Cardiac fibroblast (primary cell): ENCODE data around the gene NUMB.

Source experiments
- DNase-seq, 2 donors: peaks; one replicate each; pipeline versions ENCODE4 v3.0.0 to v3.0.0-alpha.2; 2010; ENCODE audit warnings: low read depth in 2 of 2
- H3K4me3 ChIP-seq, 2 donors: replicated peaks in 1 of 2; 1 replicate in 1 of 2; 2 replicates in 1 of 2; pipeline ENCODE4 v1.5.1; 2011; ENCODE audit warnings: low read depth in 2 of 2, low read length in 2 of 2, mild to moderate bottlenecking in 2 of 2, moderate library complexity in 1 of 2
- TF ChIP-seq, protein P1 (sequence below): IDR thresholded peaks from one replicate; pipeline ENCODE4 v1.5.1; 2011; ENCODE audit warnings: low read depth, mild to moderate bottlenecking, low read length, inconsistent platforms

The NUMB gene

DNA sequence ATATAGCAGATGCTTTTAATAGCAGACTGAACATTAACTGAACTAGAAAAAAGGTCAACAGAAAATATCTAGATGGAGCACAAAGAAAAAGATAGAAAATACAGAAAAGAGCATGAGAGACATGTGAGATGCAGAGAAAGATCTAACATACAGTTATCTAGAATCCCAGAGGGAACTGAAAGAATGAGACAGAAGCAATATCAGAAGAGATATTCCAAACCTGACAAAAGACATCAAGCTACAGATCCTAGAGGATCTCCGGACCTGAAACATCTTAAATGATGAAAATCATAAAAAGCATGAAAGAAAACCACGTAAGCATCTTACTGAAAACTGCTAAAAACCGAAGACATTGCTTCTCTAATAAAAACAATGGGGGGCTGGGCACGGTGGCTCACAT, 75.0 kb downstream of the NUMB start:
- no peak overlapping the region for H3K4me3 ChIP-seq
- no peak for DNase-seq
- TF ChIP-seq, protein P1, sequence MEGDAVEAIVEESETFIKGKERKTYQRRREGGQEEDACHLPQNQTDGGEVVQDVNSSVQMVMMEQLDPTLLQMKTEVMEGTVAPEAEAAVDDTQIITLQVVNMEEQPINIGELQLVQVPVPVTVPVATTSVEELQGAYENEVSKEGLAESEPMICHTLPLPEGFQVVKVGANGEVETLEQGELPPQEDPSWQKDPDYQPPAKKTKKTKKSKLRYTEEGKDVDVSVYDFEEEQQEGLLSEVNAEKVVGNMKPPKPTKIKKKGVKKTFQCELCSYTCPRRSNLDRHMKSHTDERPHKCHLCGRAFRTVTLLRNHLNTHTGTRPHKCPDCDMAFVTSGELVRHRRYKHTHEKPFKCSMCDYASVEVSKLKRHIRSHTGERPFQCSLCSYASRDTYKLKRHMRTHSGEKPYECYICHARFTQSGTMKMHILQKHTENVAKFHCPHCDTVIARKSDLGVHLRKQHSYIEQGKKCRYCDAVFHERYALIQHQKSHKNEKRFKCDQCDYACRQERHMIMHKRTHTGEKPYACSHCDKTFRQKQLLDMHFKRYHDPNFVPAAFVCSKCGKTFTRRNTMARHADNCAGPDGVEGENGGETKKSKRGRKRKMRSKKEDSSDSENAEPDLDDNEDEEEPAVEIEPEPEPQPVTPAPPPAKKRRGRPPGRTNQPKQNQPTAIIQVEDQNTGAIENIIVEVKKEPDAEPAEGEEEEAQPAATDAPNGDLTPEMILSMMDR, result no peak

DNA sequence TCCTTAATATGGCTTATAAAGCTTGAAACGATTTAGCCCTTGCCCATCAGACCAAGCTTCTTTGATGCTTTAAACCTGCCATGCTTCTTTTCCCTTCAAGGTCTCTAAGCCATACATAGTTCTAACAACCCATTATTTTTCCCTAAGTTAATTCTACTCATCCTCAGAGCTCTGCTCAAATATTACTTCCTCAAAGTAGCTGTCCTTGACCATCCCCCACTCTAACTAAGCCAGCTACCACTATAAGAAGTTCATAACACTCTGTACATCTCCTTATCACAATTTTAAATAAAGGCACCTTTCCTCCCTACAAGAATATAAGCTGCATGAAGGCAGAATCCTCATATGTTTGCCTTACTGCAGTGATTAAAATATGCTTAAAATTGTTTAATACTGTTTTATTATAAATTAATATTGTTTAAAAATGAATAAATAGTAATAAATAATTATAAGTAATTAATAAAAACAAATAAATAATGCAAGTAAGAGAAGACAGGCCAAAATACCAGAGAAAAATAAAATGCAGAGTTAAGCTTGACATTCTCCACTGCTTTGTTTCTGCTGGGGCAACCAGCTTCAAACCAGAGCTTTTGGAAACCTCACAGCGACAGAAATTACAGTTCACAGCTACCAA, 76.8 kb downstream of the NUMB start:
- TF ChIP-seq, protein P1, result no peak
- no peak overlapping the region for H3K4me3 ChIP-seq

DNA sequence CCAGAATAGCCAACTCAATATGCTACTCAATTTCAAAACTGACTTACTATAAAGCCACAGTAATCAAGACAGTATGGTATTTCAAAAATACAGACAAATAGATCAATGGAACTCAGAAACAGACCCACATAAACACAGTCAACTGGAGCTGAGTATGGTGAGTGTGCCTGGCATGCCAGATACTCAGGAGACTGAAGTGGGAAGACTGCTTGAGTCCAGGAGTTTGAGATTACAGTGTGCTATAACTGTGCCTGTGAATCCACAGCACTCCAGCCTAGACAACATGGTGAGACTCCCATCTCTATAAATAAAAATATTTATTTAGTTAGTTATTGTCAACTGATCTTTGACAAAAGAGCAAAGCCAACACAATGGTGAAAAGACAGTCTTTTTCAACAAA, 81.8 kb downstream of the NUMB start:
- no peak overlapping the region for H3K4me3 ChIP-seq
- no peak for DNase-seq
- TF ChIP-seq, protein P1, result no peak

More for the DNA sequence above, 76.8 kb downstream of the NUMB start:
- no peak for DNase-seq

DNA sequence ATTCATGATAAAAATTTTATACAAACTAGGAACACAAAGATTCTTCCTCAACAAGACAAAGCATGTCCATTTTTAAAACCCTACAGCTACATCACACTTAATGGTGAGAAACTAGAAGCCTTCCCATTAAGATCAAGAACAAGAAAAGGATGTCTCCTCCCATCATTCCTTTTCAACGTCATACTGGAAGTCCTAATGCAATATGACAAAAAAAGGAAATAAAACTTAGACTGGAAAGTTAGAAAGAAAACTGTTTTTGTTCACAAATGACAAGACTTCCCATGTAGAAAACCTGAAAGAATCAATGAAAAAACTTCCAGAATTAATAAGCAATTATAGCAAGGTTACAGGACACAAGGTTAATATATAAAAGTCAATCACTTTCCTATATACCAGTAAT, 82.5 kb downstream of the NUMB start:
- DNase-seq, result no peak
- H3K4me3 ChIP-seq, result no peak overlapping the region
- TF ChIP-seq, protein P1, result no peak

DNA sequence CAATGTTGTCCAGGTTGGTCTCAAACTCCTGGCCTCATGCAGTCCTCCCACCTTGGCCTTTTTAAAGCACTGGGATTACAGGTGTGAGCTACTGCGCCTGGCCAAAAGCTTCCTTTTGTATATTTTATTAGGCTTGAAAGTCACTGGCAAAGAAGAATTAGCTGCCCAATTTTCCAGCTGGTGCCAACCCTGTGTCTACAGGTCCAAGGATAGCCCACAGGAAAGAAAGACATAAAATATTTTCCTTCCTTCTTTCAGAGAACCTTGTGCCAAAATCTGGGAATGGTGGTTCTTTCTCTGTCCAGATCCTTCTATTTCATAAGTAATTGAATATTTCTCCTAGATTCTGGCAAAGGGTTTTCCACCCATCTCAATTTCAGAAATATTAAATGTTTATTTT, 84.1 kb downstream of the NUMB start:
- no peak for DNase-seq
- TF ChIP-seq, protein P1, result no peak
- no peak overlapping the region for H3K4me3 ChIP-seq

DNA sequence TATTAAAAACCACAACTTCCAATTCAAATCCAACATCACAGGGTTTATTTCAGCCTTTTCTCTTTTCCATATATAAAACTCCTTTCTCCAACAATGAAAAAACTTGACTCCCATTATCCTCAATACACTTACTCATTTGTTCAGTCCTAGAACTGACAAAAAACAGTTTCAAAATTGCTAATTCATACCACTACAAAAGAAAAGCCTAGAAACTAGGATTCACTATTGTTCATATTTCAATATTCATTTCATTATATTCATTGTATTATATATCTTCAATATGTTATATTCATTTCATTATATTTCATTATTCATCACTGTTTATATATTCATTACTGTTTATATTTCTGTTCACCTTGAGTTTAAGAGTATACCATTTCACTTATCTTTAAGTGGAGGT, 85.8 kb downstream of the NUMB start:
- TF ChIP-seq, protein P1, result no peak
- no peak for DNase-seq
- no peak overlapping the region for H3K4me3 ChIP-seq

DNA sequence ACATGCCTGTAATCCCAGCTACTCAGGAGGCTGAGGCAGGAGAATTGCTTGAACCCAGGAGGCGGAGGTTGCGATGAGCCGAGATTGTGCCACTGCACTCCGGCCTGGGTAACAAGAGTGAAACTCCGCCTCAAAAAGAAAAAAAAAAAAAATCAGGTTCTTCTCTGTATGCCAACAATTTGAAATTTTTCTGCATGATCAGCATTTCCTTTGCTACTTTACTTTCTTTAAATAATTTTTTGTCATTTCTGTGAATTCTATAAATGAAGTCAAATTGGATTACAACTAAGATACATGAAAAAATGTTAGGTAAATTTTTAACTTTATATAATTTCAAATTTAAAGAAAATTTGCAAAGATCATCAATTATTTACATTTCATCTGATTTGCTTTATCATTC, 87.8 kb downstream of the NUMB start:
- DNase-seq, result no peak
- TF ChIP-seq, protein P1, result no peak
- H3K4me3 ChIP-seq, result no peak overlapping the region
